ENCODE data around the gene RTP5. TPM values are rescaled to one million over a fixed set of nuclear protein-coding genes. Genes with fewer than 3 reads are reported as not detected.

Gene RTP5
- total and polyA plus RNA-seq, 2 experiments from 2014 or later = not detected

GRCh38 chr2:241860184-241861078 lies 9.1 kb upstream of the RTP5 start:
- Histone ChIP-seq H3K4me3 (peak overlapping the region; percentile 49), H3K9me3 (ENCODE audit: low read depth) (no peaks in the 10 kb centered on the region), H4K20me1 (ENCODE audit: insufficient read depth) (no peaks in the 10 kb centered on the region), H3K79me2 (ENCODE audit: insufficient read depth) (no peaks in the 10 kb centered on the region), H3K4me1 (ENCODE audit: insufficient read depth) (peaks cover 5% of the 10 kb centered on the region; the same call in 1 of the 2 replicates), H3K36me3 (ENCODE audit: low read depth) (no peaks in the 10 kb centered on the region), H2AFZ (peak overlapping the region; percentile 68), H3K27me3 (replicated peaks; ENCODE audit: insufficient read depth) (no peaks in the 10 kb centered on the region), H3K9me2 (ENCODE audit: insufficient read depth) (no peaks in the 10 kb centered on the region), H3K9ac (peak overlapping the region; percentile 55), H3F3A (ENCODE audit: insufficient read depth) (peaks cover 6% of the 10 kb centered on the region; the same call in 1 of the 2 replicates), H3K27ac (no peak overlapping the region), H3K4me2 (ENCODE audit: unreplicated experiment) (peak overlapping the region; percentile 57)
- WGBS, 2 experiments (ENCODE audit: low coverage in 1 of 2, low lambda C conversion rate in 2 of 2, missing lambda C conversion rate in 2 of 2) = 73 to 74% methylated on average over 8 to 10 of the region's 10 CpGs
- DNase-seq = peak; percentile 24
- in situ Hi-C loops (cut with MboI) = no loop called here
- TF ChIP-seq EZH2 (IDR thresholded peaks at IDR 0.05; ENCODE audit: insufficient read depth, poor library complexity, severe bottlenecking) (no peak), EZH2phosphoT487 (IDR thresholded peaks at IDR 0.05; ENCODE audit: insufficient read depth, low read depth) (no peak)

DNA sequence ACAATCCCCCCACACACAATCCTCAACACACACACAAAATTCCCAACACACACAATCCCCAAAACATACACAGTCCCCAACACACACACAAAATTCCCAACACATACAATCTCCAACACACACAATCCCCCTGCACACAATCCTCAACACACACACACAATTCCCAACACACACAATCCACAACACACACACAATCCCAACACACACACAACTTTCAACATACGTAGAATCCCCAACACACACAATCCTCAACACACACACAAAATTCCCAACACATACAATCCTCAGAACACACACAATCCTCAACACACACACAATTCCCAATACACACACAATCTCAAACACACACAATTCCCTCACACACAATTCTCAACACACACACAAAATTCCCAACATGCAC lies 8.3 kb upstream of the RTP5 start:
- no peaks in the 10 kb centered on the region for H3K9me3 ChIP-seq (ENCODE audit: low read depth)
- H3K79me2 ChIP-seq (ENCODE audit: insufficient read depth) = no peaks in the 10 kb centered on the region
- H2AFZ ChIP-seq = no peak overlapping the region
- DNase-seq = no peak
- H3K4me3 ChIP-seq = no peak overlapping the region
- H3K27me3 ChIP-seq (replicated peaks; ENCODE audit: insufficient read depth) = no peaks in the 10 kb centered on the region
- peaks cover 6% of the 10 kb centered on the region; the same call in 1 of the 2 replicates for H3F3A ChIP-seq (ENCODE audit: insufficient read depth)
- H3K9ac ChIP-seq = no peak overlapping the region
- TF ChIP-seq EZH2 (IDR thresholded peaks at IDR 0.05; ENCODE audit: insufficient read depth, poor library complexity, severe bottlenecking) (no peak), EZH2phosphoT487 (IDR thresholded peaks at IDR 0.05; ENCODE audit: insufficient read depth, low read depth) (no peak)
- no peak overlapping the region for H3K27ac ChIP-seq
- no peaks in the 10 kb centered on the region for H3K9me2 ChIP-seq (ENCODE audit: insufficient read depth)
- no peaks in the 10 kb centered on the region for H3K36me3 ChIP-seq (ENCODE audit: low read depth)
- no peak overlapping the region for H3K4me2 ChIP-seq (ENCODE audit: unreplicated experiment)
- WGBS, 2 experiments (ENCODE audit: low coverage in 1 of 2, low lambda C conversion rate in 2 of 2, missing lambda C conversion rate in 2 of 2) = 93 to 100% methylated on average over 1 of the region's 1 CpG
- H4K20me1 ChIP-seq (ENCODE audit: insufficient read depth) = no peaks in the 10 kb centered on the region
- in situ Hi-C loops (cut with MboI) = no loop called here
- H3K4me1 ChIP-seq (ENCODE audit: insufficient read depth) = peaks cover 5% of the 10 kb centered on the region; the same call in 1 of the 2 replicates

GRCh38 chr2:241862093-241862492 lies 7.4 kb upstream of the RTP5 start:
- H3K36me3 ChIP-seq (ENCODE audit: low read depth) = no peaks in the 10 kb centered on the region
- peaks cover 5% of the 10 kb centered on the region; the same call in 1 of the 2 replicates for H3K27me3 ChIP-seq (replicated peaks; ENCODE audit: insufficient read depth)
- no peak overlapping the region for H3K4me3 ChIP-seq
- H2AFZ ChIP-seq = no peak overlapping the region
- TF ChIP-seq EZH2 (IDR thresholded peaks at IDR 0.05; ENCODE audit: insufficient read depth, poor library complexity, severe bottlenecking) (no peak), EZH2phosphoT487 (IDR thresholded peaks at IDR 0.05; ENCODE audit: insufficient read depth, low read depth) (no peak)
- no peaks in the 10 kb centered on the region for H3K9me3 ChIP-seq (ENCODE audit: low read depth)
- no peak overlapping the region for H3K27ac ChIP-seq
- no peaks in the 10 kb centered on the region for H3K9me2 ChIP-seq (ENCODE audit: insufficient read depth)
- H3K4me2 ChIP-seq (ENCODE audit: unreplicated experiment) = no peak overlapping the region
- no peak overlapping the region for H3K9ac ChIP-seq
- H3K4me1 ChIP-seq (ENCODE audit: insufficient read depth) = peaks cover 5% of the 10 kb centered on the region; the same call in 1 of the 2 replicates
- H4K20me1 ChIP-seq (ENCODE audit: insufficient read depth) = no peaks in the 10 kb centered on the region
- in situ Hi-C loops (cut with MboI) = no loop called here
- 69 to 79% methylated on average over 8 of the region's 8 CpGs for WGBS, 2 experiments (ENCODE audit: low coverage in 1 of 2, low lambda C conversion rate in 2 of 2, missing lambda C conversion rate in 2 of 2)
- H3K79me2 ChIP-seq (ENCODE audit: insufficient read depth) = no peaks in the 10 kb centered on the region
- peaks cover 6% of the 10 kb centered on the region; the same call in 1 of the 2 replicates for H3F3A ChIP-seq (ENCODE audit: insufficient read depth)
- DNase-seq = no peak

DNA sequence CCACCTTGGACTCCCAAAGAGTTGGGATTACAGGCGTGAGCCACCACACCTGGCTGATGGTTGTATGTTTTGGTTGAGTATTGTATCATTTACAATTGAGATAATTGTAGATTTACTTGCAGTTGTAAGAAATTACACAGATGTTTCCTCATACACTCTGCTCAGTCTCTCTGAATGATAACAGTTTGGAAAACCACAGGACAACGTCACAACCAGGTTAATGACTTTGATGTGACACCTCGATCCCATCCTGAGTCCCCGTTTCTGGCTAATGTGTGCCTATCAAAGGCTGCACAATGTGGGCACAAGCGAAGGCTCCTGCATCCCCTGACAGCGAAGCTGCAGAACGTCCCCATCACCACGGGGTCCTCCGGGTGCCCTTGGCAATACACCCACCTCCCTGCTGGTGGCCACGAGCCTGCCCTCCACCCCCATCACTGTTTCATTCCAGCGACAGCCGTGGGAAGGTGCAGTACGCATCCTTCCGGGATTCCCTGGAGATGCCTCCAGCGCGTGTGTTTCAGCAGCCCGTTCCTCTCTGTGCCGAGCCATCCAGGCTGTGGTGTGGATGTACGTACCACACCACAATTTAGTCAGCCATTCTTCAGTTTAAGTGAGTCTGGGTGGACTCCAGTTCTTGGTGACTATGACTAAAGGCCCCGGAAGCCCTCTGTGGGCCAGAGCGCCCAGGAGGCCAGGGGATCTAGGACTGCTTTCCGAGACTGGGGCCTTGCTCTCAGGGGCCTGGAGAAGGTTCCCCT lies 6.6 kb upstream of the RTP5 start:
- no peaks in the 10 kb centered on the region for H4K20me1 ChIP-seq (ENCODE audit: insufficient read depth)
- no peak overlapping the region for H2AFZ ChIP-seq
- no peak overlapping the region for H3K27ac ChIP-seq
- H3K36me3 ChIP-seq (ENCODE audit: low read depth) = no peaks in the 10 kb centered on the region
- in situ Hi-C loops (cut with MboI) = no loop called here
- no peak overlapping the region for H3K9ac ChIP-seq
- no peak overlapping the region for H3K4me2 ChIP-seq (ENCODE audit: unreplicated experiment)
- peaks cover 11% of the 10 kb centered on the region for H3K27me3 ChIP-seq (replicated peaks; ENCODE audit: insufficient read depth)
- 75 to 78% methylated on average over 18 to 21 of the region's 22 CpGs for WGBS, 2 experiments (ENCODE audit: low coverage in 1 of 2, low lambda C conversion rate in 2 of 2, missing lambda C conversion rate in 2 of 2)
- no peak overlapping the region for H3K4me3 ChIP-seq
- H3K9me2 ChIP-seq (ENCODE audit: insufficient read depth) = no peaks in the 10 kb centered on the region
- H3K79me2 ChIP-seq (ENCODE audit: insufficient read depth) = no peaks in the 10 kb centered on the region
- no peaks in the 10 kb centered on the region for H3K9me3 ChIP-seq (ENCODE audit: low read depth)
- DNase-seq = no peak
- no peak for TF ChIP-seq EZH2phosphoT487 (IDR thresholded peaks at IDR 0.05; ENCODE audit: insufficient read depth, low read depth)
- peaks cover 5% of the 10 kb centered on the region; the same call in 1 of the 2 replicates for H3K4me1 ChIP-seq (ENCODE audit: insufficient read depth)
- peaks cover 6% of the 10 kb centered on the region; the same call in 1 of the 2 replicates for H3F3A ChIP-seq (ENCODE audit: insufficient read depth)

All from GM23248 (cell line).